Stimulated activated CD8-positive, alpha-beta memory T cell treated with anti-CD3 and anti-CD28 coated beads, Interleukin-15, amount 100 ng/mL, for 48 hours (primary cell): Measurements from ENCODE around the gene GULP1.
"Not testable (repeated sequence)": the region's sequence is repeated elsewhere in the genome, so short reads cannot be mapped to it uniquely, and the experiment has no call there.

Experiments
- DNase-seq, 2 donors: peaks; one replicate each; pipeline ENCODE4 v3.0.0-alpha.2; 2020; ENCODE audit warnings: low read depth in 2 of 2

The GULP1 gene

DNA sequence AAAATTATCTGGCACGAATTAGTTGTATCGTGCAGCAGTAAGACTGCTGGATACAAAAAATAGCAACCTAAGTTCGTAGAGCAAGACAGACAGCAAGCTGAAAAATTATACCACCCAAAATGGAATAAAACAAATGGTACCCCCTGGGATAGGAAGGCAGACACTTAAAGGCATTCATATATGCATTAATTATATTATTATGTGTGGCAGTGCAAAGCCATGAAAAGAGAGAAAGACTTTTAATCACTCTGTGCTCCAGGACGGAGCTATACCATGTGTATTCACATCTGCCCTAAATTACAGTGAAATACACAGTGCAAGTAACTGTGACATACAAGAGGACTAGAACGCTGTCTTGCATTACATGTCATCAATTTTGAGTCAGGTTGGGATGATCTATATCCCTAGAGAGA lies 235.9 kb downstream of the GULP1 start:
- DNase-seq = no peak

DNA sequence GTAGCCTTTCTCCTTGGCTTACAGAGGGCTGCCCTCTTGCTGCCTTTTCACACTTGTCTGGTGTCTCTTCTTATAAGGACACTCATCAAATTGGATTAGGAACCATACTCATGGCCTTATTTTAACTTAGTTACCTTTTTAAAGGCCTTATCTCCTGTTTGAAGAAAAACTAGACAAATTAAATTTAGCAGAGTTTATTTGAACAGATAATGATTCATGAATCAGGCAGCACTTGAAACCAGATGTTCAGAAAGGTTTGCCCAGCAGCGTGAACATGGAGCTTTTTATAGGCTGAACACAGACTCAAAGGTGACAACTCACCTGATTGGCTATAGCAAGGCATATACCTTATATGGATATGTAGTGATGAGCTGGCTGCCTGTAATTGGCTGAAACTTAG lies 238.0 kb downstream of the GULP1 start:
- DNase-seq = no peak

DNA sequence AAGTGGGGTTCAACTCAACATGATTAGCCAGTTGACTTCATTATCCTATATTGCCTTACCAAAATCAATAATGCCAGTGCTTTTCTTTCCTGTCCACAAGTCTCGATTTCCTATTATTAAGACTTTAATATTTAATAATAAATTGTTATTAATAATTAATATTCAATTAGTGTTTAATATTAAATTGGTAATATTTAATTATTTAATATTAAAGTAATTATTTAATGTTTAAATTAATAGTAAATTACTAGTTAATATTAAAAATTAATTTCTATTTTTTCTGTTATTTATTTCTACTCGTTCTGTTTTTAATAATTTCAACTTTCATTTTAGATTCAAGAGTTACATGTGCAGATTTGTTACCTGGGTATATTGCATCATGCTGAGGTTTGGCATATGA lies 243.2 kb downstream of the GULP1 start:
- no peak for DNase-seq

DNA sequence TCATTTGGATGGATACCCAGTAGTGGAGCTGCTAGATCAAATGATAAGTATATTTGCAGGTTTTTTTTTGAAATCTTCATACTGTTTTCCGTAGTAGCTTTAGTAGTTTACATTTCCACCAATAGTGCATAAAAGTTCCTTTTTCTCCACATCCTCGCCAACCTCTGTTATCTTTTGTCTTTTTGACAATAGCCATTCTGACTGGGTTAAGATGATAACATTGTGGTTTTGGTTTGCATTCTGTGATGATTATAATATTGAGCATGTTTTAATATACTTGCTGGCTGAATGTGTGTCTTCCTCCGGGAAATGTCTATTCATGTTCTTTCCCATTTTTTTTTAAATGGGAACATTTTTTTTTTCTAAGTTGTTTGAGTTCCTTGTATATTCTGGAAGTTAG lies 260.0 kb downstream of the GULP1 start:
- no peak for DNase-seq

DNA sequence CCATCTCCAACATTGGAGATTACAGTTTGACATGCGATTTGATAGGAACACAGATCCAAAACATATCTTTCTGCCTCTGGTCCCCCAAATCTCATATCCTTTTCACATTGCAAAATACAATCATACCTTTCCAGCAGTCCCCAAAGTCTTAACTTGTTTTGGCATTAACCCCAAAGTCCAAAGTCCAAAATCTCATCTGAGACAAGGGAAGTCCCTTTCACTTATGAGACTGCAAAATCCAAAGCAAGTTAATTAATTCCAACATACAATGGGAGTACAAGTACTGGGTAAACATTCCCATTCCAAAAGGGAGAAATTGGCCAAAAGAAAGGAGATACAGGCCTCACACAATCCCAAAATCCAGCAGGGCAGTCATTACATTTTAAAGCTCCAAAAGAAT lies 265.4 kb downstream of the GULP1 start:
- no peak for DNase-seq

DNA sequence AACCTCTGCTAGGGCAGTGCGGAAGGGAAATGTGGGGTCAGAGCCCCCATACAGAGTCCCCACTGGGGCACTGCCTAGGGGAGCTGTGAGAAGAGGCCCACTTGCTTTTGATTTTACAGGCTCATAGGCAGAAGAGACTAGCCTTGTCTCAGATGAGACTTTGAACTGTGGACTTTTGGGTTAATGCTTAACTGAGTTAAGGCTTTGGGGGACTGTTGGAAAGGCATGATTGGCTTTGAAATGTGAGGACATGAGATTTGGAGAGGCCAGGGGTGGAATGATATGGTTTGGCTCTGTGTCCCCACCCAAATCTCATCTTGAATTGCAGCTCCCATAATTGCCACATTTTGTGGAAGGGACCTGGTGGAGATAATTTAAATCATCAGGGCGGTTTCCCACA lies 267.8 kb downstream of the GULP1 start:
- DNase-seq = not testable (repeated sequence)

DNA sequence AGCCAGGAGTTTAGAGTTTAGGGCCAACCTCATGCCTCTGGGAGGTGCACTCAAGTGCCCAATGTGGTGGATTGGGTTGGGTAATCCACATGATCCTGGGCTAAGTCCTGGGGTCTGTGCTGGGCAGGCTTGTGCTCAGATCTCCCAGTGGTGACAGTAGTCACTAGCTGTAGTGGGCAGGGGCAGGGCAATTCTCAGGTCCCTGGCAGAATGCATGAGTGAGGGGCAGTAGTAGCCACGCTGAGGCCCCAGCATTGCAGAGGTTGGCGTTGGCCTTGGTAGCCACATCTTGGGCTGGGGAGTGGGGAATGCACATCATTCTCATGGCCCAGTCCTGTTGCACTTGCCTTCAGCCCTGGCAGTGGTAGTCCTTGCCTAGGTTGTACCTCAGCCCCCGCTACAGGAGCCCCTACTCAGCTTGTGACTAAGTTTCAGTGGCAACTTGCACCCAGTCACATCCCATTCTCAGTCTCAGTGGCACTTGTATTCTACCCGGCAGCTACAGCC lies 269.9 kb downstream of the GULP1 start:
- no peak for DNase-seq

DNA sequence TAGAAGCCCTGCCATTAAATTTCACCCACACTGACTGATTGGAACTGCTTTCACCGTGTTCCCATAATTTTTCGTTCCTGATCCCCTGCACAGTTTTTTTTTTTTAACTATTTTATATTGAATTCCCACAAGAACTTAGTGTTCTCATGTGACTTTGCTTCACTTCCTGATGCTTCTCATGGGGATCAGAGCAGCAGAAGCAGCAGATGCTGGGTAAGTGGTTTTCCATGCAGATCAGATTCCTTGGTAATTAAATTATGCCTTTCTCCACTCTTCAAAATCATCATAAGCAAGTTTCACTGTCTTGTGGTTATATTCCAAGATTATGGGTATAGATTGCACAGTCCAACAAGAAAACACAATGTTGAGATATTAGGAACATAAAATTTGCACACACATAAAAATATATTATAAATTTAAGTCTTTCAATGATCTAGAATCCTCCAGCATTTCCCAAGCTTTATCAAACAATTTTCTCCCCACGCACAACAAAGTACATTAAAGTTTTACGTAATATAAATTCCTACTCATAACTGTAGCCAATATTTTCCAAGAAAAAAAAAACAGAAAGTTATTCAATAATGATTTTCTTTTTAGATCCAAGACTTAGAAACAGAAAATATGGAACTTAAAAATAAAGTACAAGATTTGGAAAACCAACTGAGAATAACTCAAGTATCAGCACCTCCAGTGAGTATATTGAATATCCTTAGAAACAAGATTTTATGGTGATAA lies 277.9 kb downstream of the GULP1 start:
- DNase-seq = no peak

DNA sequence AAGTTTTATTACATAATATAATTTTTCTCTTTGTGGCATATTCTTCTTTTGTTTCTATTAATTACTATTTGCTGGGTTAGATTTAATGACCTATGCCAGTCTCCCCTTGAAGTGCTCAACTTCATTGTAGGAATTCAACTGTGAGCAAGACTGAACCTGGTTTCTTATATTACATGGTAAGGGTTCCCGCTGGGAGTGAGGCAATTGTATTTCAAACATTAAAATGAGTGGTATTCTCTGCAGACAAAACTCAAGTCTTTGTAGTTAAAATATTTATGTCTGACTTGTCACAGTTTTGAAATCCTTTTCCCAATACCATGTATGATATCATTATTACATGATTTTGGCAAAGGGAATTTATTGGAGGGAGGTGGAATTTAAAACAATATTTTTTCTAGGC lies 278.7 kb downstream of the GULP1 start:
- no peak for DNase-seq

DNA sequence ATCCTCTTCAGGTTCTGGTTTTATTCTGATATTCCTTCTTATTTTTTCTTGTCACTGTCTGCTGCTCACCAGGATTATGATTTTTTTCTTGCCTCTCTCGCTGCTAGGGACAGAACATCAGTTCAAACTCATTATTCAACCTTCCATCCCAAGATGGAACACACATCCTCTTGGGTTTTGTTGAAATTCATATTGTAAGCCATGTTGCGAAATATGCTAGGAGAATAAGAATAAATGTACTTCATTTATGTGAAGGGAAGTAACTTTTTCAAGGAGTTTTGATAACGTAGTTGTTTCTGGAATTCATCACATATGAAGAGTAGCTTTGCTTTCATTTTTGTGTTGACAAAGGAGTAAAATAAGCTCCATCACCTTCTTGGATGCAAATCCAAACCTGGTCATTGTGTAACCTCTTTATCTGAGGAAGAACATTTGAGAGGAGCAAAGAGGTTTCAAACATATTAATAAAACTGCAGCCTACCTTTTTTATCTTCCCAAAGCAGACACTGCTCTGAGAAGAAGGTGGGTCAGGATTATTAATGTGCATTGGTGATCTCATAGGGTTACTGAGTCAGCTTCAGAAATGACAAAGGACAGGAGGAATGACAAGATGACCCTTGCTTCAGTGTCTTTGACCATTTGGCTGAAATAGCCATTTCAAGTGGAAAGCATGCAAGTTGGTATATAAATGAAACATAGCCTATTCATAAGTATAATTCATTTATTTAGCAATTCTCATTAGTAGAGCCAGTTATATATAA lies 280.0 kb downstream of the GULP1 start:
- DNase-seq = no peak

DNA sequence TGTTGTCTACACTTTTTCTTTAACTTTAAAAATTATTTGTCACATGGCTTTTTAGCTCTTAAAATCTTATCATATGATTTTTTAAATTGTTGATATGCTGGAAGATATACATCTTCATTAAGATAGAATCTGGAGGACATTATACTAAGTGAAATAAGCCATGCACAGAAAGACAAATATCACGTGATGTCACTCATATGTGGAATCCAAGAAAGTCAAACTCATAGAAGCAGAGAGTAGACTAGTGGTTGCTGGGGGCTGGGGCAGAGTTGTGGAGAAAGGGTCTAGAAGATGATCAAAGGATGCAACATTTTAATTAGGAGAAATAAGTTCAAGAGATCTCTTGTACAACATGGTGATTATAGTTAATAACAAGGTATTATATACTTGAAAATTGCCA lies 280.9 kb downstream of the GULP1 start:
- no peak for DNase-seq

DNA sequence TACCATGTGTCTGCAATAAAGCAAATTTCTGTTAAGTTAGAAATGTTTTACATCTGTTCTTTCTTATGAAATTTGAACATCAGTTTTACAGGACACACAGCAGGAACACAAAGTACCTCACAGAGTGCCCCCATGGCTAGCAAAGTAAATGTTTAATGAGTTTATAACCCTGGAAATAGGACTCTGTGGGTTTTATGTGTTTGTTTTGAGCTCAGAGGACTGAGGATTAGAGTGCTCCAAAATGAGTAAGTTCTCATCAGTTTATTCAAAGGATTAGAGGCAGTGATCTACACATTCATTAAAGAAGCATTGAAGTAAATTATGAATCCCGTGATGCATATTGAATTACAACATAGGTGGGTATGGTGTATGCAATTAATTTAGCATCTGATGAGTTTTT lies 281.8 kb downstream of the GULP1 start:
- DNase-seq = no peak

DNA sequence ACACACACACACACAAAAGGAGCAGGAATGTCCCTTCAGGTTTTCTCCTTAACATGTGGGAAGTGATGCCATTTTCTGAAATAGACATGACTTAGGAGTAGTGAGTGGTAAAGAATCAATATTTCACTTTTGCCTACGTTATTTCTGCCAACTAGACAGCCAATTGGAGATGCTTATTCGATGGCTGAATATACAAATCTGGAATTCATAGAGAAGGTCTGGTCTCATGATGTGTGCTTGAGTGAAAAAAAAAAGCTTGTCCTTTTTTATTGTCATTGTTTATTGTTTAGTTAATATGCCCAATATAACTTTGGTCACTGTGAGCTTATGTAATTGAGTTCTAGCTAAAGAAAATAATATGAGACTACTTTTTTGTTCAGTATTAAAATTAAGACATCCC lies 284.3 kb downstream of the GULP1 start:
- DNase-seq = no peak

DNA sequence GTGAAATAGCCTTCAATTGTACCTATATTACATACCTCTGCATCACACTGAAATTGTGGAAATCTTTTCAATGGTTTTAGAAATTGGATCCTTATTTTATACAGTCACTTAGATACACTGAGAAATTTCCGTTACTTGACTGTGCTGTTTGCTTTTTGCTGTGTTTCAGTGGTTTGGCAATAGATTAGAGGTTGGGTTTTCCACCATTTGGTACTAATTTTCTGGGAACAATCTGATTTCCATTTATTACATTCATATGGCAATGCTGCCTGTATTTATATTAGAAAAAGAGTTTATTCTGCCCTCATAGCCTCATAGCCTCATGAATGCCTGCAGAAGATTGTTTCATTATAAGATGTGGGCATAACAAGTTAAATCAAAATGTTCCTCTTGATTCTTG lies 285.0 kb downstream of the GULP1 start:
- no peak for DNase-seq

DNA sequence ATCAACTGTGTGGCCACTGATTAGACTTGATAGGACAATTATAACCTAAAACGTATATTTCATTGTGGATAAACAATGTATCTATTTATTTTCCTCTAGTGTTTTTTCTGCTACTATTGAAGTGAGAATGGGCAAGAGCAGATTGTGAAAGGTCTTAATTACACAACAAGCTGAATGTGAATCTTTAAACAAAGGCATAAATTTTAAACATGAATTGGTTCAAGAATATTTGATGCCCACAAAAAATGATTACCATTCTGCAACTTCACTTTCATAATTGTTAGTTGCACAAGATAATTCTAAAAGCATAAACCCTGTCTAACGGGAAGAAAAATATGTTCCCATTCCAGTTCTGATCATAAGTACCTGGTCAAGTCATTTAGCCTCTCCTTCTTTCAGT lies 285.6 kb downstream of the GULP1 start:
- DNase-seq = no peak

DNA sequence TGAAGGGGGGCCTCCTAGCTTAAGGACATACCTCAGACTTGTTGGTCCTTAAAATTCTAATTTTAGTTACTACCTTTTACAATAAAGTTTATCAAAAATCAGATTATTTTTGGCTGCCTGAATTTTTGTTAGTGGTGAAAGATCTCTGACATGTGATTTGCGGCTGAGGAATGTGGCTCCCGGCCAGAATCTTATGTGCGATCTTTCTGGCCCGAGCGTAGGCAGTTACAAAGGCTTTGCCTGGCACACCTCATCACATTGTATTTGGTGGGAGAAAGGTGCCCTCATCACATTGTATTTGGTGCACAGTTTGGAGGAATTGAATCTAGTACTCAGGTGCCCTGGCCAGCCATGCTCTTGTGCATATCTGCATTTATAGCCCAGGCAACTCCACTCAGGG lies 289.1 kb downstream of the GULP1 start:
- DNase-seq = no peak

DNA sequence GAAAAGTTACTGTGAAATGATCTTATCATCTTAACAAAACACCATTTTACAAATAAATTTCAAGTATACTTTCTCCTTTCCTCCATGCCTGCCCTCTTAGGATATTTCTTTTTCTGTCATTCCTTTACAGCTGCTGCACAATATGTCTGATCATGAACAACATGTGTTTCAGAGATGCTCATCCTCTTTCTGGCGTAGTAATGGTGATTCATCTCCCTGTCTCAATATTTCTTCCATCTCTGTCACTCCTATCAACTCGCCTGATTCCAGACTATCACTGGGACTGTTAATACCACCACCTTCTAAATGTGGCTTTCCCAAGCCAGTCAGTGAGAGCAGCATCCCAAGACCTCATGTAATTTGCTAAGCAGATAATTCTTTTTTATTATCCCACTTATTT lies 290.5 kb downstream of the GULP1 start:
- no peak for DNase-seq

DNA sequence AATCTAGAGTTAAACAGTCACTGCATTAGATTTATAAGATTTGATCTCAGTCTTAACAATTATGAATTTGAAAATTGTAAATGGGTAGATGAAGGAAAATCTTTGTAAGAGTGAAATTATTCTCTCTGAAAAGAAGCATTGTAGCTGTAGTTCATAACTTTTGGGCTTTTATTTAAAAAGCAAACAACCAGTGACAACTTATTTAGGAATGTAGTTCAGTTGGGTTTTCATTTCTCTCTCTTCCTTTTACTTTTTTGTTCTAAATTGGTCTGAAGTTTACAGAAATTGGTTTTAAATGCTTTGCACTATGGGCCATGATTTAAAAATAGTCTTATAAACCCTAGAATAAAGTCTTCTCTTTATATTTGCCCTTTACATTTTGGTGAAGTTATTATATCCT lies 296.6 kb downstream of the GULP1 start:
- DNase-seq = no peak

DNA sequence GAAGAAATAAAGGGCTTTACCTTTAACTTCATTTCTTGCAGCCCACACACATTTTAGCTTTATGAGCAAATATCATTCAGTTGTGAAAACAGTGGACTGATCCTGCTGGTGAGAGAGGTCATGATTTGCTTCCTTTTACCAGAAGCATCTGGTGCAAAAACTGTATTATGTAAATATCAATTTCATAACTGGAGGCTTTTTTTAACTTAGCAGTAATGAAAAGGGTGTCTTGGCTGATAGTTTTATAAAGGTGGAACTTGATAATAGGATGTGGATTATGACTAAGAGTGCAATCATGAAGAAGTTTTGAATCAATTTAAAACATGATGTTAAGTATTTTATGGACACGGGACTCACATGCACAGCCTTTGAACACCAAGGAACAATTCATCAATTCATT lies 304.4 kb downstream of the GULP1 start:
- no peak for DNase-seq

DNA sequence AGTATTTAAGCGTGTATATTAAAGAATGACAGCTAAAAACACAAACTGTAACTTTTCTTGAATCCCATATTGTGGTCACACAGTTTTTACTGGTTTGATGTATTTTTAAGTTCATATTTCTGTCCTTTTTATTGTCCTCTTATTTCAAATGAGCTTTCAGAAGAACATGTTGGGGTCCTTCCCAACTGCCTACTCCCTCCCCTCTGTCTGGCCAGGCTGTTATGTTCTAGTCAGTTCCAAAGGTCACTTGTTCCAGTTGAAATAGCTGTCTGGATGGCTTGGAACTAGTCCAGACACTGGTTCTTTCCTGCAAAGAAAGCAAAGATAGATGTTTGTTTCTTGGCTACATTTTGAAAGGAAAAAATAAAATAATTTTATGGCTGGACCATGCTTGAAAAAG lies 306.9 kb downstream of the GULP1 start:
- DNase-seq = no peak

DNA sequence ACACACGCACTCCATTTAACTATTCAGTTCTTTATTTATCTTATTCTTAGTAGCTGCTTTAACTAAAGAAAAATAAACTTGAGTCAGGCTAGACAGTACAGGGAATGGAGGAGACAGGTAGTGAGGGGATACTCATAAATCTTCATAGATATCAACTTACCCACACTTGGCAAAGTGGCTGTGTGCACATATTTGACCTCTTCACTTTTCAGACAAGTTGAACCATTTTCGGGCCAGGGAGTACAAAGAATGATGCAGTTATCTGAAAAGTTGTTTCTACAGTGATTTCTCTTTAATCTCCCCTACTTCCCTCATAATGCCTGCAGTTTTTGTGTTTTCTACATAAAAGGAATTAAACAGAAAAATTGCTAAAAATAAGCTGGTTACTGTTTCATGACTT lies 307.5 kb downstream of the GULP1 start:
- no peak for DNase-seq

DNA sequence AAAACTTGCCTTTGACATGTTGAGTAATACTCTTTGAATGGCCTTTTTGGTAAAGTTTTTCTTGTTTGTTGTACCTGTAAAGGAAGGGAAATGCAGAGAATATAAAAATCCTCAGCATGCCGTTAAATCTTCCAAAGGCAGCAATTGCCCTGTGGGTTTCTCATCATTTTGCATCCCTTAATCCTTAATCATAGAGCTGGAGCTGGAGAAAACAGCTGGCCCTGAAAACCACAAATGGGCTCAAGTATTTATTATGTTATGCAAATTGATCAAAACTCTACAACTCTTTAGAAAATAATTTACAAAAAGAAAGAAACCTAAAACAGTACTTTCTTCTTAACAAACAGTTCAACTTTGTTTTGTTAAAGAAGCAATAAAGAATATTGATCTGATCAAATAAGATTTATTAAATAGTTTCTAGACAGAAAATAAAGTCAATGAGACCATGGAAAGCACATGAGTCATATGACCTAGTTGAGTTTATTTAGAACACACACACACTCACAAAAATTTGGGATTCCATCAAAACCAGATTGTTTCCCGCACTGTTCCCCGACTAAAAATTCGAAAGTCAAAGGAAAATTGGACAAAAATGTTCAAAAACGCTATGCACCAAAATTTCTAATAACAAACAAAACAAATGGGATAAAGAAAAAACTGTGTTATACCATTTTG lies 309.0 kb downstream of the GULP1 start:
- no peak for DNase-seq

DNA sequence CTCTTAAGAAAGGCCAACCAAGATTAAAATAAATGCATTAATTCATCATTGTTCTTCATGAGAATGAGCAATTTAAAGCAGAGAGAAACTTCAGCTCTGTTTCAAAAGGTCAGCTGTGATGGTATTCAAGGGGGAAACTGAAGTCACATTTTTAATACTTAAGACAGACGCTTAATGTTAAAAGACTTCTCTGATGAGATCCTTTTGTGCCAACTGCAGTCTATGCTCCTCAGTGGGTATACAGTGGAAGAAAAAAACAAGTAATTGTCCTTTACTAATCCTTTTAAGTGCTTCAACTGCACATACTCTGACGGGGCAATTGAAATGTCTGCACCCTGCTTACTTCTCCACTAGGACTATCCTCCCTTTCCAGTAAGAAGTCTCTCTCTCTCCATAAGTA lies 309.7 kb downstream of the GULP1 start:
- DNase-seq = no peak
